KMS-11 (cell line): ENCODE data around the gene UGT2A3.

Experiments used
- H2AFZ ChIP-seq: fragments of 200-600 bp; sonication (generic); 2 replicates; pipeline ENCODE4 v1.6.1; 2016; ENCODE audit warnings: antibody characterized with exemption, mixed run types, low read depth
- H3K27ac ChIP-seq: fragments of 200-600 bp; sonication (generic); 2 replicates; pipeline ENCODE4 v1.6.1; 2016; ENCODE audit warnings: mild to moderate bottlenecking, mixed run types
- H3K27me3 ChIP-seq: fragments of 200-600 bp; sonication (generic); 2 replicates; pipeline ENCODE4 v1.6.1; 2017; ENCODE audit warnings: mild to moderate bottlenecking, low read depth, mixed run types, moderate library complexity; ENCODE audit not compliant: insufficient read depth
- H3K36me3 ChIP-seq: fragments of 200-600 bp; sonication (generic); 2 replicates; pipeline ENCODE4 v1.6.1; 2017; ENCODE audit warnings: mild to moderate bottlenecking, mixed run types; ENCODE audit not compliant: insufficient read depth
- H3K4me1 ChIP-seq: fragments of 200-600 bp; sonication (generic); 2 replicates; pipeline ENCODE4 v1.6.1; 2016; ENCODE audit warnings: mild to moderate bottlenecking, low read depth, mixed run types; ENCODE audit not compliant: poor library complexity, severe bottlenecking
- H3K4me2 ChIP-seq: fragments of 200-600 bp; sonication (generic); 2 replicates; pipeline ENCODE4 v1.7.0; 2016; ENCODE audit warnings: mild to moderate bottlenecking, mixed run types
- H3K4me3 ChIP-seq: fragments of 200-600 bp; sonication (generic); IDR thresholded peaks from 2 replicates; pipeline ENCODE4 v1.6.1; 2017; ENCODE audit warnings: low read depth, low read length, mixed read lengths; ENCODE audit not compliant: insufficient read depth
- H3K79me2 ChIP-seq: fragments of 200-600 bp; sonication (generic); 2 replicates; pipeline ENCODE4 v1.6.1; 2016; ENCODE audit warnings: low read depth, mixed run types; ENCODE audit not compliant: insufficient read depth
- H3K9ac ChIP-seq: fragments of 200-600 bp; sonication (generic); 2 replicates; pipeline ENCODE4 v1.6.1; 2016; ENCODE audit warnings: mild to moderate bottlenecking, mixed run types
- H4K20me1 ChIP-seq: fragments of 200-600 bp; sonication (generic); 2 replicates; pipeline ENCODE4 v1.6.1; 2016; ENCODE audit warnings: mild to moderate bottlenecking, mixed run types; ENCODE audit not compliant: insufficient read depth
- CTCF ChIP-seq: fragments of 200-600 bp; sonication (generic); conservative IDR thresholded peaks from 2 replicates; pipeline ENCODE4 v1.6.1; 2017; ENCODE audit warnings: low read depth, mild to moderate bottlenecking, antibody characterized with exemption, low read length, moderate library complexity, mixed read lengths

UGT2A3 gene

DNA sequence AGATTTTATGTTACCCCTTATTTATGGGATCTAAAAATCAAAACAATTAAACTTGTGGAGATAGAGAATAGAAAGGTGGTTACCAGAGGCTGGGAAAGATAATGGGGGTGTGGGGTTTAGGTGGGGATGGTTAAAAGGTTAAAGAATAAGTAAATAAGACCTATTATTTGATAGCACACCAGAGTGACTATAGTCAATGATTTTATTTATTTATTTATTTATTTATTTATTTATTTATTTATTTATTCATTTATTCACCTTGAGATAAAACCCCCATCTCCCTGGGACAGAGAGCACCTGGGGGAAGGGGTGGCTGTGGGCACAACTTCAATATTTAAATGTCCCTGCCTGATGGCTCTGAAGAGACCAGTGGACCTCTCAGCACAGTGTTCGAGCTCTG lies 66.1 kb downstream of the UGT2A3 start:
- Histone ChIP-seq H4K20me1 (no peaks in the 10 kb centered on the region), H3K4me1 (no peaks in the 10 kb centered on the region), H3K9ac (no peak overlapping the region), H3K27me3 (no peaks in the 10 kb centered on the region), H3K79me2 (no peaks in the 10 kb centered on the region), H3K4me3 (no peak overlapping the region), H3K4me2 (no peak overlapping the region), H3K27ac (no peak overlapping the region), H3K36me3 (no peaks in the 10 kb centered on the region), H2AFZ (no peak overlapping the region)
- no peak for TF ChIP-seq CTCF

- H3K4me2 ChIP-seq, result no peak overlapping the region
- H3K27ac ChIP-seq, result no peak overlapping the region
- no peak overlapping the region for H3K4me3 ChIP-seq
- no peak overlapping the region for H2AFZ ChIP-seq
- no peaks in the 10 kb centered on the region for H3K36me3 ChIP-seq
- H3K27me3 ChIP-seq, result no peaks in the 10 kb centered on the region
- no peaks in the 10 kb centered on the region for H3K79me2 ChIP-seq
- no peak overlapping the region for H3K9ac ChIP-seq
- TF ChIP-seq CTCF, result no peak
- H3K4me1 ChIP-seq, result no peaks in the 10 kb centered on the region
- no peaks in the 10 kb centered on the region for H4K20me1 ChIP-seq
These were observed 67.7 kb downstream of the UGT2A3 start for GRCh38 chr4:68883870-68884269.
